ENCODE results near the gene FBXO11.

- no peak for TF ChIP-seq CTCF (IDR thresholded peaks at IDR 0.05; ENCODE audit: low read length)
- TF ChIP-seq EZH2 (optimal IDR thresholded peaks at IDR 0.05; ENCODE audit: low read depth, low read length), result no peak
Observed at GRCh38 chr2:47771211-47771610, 135.1 kb downstream of the FBXO11 start.
